OCI-LY1 (cell line): Measurements from ENCODE around the gene RMND5B.

Source experiments
- EZH2 ChIP-seq: fragments of 200-600 bp; sonication (generic), shearing (Covaris generic); IDR thresholded peaks from 2 replicates; pipeline ENCODE4 v1.8.0; 2017; ENCODE audit warnings: borderline replicate concordance, mixed run types, mild to moderate bottlenecking, antibody characterized with exemption, low read length, moderate library complexity, mixed read lengths
- TF ChIP-seq, protein P1 (sequence below): fragments of 200-600 bp; sonication (generic), shearing (Covaris generic); IDR thresholded peaks from 2 replicates; pipeline ENCODE4 v1.5.1; 2017; ENCODE audit warnings: mild to moderate bottlenecking, antibody characterized with exemption, low read length, moderate library complexity, mixed read lengths

DNA sequence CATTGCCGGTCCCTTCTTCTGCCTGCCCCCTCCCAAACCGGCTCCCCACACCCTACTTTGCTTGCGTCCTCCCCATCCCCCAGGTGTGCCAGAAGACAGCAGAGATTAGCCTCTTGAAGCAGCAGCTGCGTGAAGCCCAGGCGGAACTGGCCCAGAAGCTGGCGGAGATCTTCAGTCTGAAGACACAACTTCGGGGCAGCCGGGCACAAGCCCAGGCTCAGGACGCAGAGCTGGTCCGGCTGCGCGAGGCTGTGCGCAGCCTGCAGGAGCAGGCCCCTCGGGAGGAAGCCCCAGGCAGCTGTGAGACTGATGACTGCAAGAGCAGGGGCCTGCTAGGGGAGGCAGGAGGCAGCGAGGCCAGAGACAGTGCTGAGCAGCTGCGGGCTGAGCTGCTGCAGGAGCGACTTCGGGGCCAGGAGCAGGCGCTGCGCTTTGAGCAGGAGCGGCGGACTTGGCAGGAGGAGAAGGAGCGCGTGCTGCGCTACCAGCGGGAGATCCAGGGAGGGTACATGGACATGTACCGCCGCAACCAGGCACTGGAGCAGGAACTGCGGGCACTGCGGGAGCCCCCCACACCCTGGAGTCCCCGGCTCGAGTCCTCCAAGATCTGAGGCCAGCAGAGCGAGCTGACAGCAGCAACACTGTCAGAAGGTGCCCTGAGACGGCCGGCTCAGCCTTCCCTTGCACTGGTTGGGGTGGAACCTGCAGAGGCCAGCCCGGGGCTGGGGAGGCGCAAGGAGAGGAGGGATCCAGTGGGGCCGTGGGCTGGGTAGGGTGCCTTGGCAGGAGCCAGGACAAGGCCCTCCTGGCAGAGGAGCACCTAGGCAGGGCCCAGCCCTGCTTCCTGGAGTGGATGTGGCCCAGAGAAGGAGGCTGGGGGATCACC, 9.2 kb upstream of the RMND5B start:
- TF ChIP-seq, protein P1, sequence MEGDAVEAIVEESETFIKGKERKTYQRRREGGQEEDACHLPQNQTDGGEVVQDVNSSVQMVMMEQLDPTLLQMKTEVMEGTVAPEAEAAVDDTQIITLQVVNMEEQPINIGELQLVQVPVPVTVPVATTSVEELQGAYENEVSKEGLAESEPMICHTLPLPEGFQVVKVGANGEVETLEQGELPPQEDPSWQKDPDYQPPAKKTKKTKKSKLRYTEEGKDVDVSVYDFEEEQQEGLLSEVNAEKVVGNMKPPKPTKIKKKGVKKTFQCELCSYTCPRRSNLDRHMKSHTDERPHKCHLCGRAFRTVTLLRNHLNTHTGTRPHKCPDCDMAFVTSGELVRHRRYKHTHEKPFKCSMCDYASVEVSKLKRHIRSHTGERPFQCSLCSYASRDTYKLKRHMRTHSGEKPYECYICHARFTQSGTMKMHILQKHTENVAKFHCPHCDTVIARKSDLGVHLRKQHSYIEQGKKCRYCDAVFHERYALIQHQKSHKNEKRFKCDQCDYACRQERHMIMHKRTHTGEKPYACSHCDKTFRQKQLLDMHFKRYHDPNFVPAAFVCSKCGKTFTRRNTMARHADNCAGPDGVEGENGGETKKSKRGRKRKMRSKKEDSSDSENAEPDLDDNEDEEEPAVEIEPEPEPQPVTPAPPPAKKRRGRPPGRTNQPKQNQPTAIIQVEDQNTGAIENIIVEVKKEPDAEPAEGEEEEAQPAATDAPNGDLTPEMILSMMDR = no peak
- TF ChIP-seq EZH2 = no peak
